ENCODE results near the gene LIMA1.
"Not testable (repeated sequence)": the region's sequence is repeated elsewhere in the genome, so short reads cannot be mapped to it uniquely, and the experiment has no call there.

DNA sequence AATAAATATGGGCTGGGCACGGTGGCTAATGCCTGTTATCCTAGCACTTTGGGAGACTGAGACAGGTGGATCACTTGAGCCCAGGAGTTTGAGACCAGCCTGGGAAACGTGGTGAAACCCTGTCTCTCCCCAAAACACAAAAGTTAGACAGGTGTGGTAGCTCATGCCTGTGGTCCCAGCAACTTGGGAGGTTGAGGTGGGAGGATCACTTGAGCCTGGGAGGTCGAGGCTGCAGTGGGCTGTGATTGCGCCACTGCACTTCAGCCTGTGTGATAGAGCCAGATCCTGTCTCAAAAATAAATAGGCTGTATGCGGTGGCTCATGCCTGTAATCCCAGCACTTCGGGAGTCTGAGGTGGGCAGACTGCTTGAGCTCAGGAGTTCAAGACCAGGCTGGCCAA, 135.3 kb downstream of the LIMA1 start:
- TF ChIP-seq, protein P1, sequence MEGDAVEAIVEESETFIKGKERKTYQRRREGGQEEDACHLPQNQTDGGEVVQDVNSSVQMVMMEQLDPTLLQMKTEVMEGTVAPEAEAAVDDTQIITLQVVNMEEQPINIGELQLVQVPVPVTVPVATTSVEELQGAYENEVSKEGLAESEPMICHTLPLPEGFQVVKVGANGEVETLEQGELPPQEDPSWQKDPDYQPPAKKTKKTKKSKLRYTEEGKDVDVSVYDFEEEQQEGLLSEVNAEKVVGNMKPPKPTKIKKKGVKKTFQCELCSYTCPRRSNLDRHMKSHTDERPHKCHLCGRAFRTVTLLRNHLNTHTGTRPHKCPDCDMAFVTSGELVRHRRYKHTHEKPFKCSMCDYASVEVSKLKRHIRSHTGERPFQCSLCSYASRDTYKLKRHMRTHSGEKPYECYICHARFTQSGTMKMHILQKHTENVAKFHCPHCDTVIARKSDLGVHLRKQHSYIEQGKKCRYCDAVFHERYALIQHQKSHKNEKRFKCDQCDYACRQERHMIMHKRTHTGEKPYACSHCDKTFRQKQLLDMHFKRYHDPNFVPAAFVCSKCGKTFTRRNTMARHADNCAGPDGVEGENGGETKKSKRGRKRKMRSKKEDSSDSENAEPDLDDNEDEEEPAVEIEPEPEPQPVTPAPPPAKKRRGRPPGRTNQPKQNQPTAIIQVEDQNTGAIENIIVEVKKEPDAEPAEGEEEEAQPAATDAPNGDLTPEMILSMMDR (IDR thresholded peaks at IDR 0.05): not testable (repeated sequence)
- TF ChIP-seq POLR2A (IDR thresholded peaks at IDR 0.05): not testable (repeated sequence)

Measured in thyroid gland (tissue), 4 donors.